Right lung (tissue), 10 donors: ENCODE results near the gene FAM111B. TPM values are rescaled to one million over a fixed set of nuclear protein-coding genes. Genes with fewer than 3 reads are reported as not detected.
A peak's percentile ranks its signal among the peaks of the same experiment; 100 is the strongest.
"Not testable (repeated sequence)": the region's sequence is repeated elsewhere in the genome, so short reads cannot be mapped to it uniquely, and the experiment has no call there.

Source experiments
- DNase-seq, 2 donors: peaks; one replicate each; pipeline ENCODE4 v3.0.0-alpha.2; 2013
- long read RNA-seq, 8 donors: transcript quantifications; one replicate each; lab custom pipeline, GENCODE V29; 2026
- polyA plus RNA-seq, 5 donors: library from polyadenylated mRNA; unstranded; fragments of 120-200 nt; gene quantifications; one replicate each; pipeline versions ENCODE4 v1.2.1 to v1.2.3, GENCODE V29; 2013; ENCODE audit warnings: inconsistent platforms in 1 of 5, low replicate concordance in 1 of 5; ENCODE audit not compliant: insufficient read length in 5 of 5, insufficient read depth in 1 of 5

The FAM111B gene
- 10 to 100 TPM in 4 of 5 donors, 1 to 10 TPM in 1; 9.3 to 26.5 (median 14.5) TPM for polyA plus RNA-seq
- long read RNA-seq, donor 1, partial matches to known transcripts, result 0 of 5 reads
- long read RNA-seq, donor 1, other reads (novel, unspliced or antisense), result 0 of 5 reads
- long read RNA-seq, donor 2, partial matches to known transcripts, result 0 of 1 reads
- long read RNA-seq, donor 2, other reads (novel, unspliced or antisense), result 0 of 1 reads
- long read RNA-seq, donor 3, partial matches to known transcripts, result 0 of 1 reads
- long read RNA-seq, donor 3, other reads (novel, unspliced or antisense), result 0 of 1 reads
- long read RNA-seq, donor 4, partial matches to known transcripts, result 0 of 4 reads
- long read RNA-seq, donor 4, other reads (novel, unspliced or antisense), result 0 of 4 reads
- long read RNA-seq, donor 5, partial matches to known transcripts, result 0 of 4 reads
- long read RNA-seq, donor 5, other reads (novel, unspliced or antisense), result 0 of 4 reads
- long read RNA-seq, donor 6, partial matches to known transcripts, result 0 of 3 reads
- long read RNA-seq, donor 6, other reads (novel, unspliced or antisense), result 0 of 3 reads
- long read RNA-seq, donor 7, partial matches to known transcripts, result 0 of 3 reads
- long read RNA-seq, donor 7, other reads (novel, unspliced or antisense), result 0 of 3 reads
- long read RNA-seq, donor 8, partial matches to known transcripts, result 0 of 1 reads
- long read RNA-seq, donor 8, other reads (novel, unspliced or antisense), result 0 of 1 reads

- DNase-seq, result peak; percentile 82 to 83
Measured at GRCh38 chr11:59106363-59107336, at the start of gene FAM111B. Gene FAM111B, plus strand, starts transcription at chr11:59107237. Its CDS starts 2,389 bp downstream, at chr11:59109626.

GRCh38 chr11:59058120-59059033, 48.7 kb upstream of the FAM111B start:
- DNase-seq, result peak; percentile 71 to 73

GRCh38 chr11:59060096-59060495, 46.9 kb upstream of the FAM111B start:
- not testable (repeated sequence) for DNase-seq

GRCh38 chr11:59062602-59063529, 44.2 kb upstream of the FAM111B start:
- DNase-seq, result no peak

GRCh38 chr11:59063996-59064727, 42.9 kb upstream of the FAM111B start:
- DNase-seq, result not testable (repeated sequence)

- no peak for DNase-seq
Measured at GRCh38 chr11:59069087-59069486, 38.0 kb upstream of the FAM111B start.

- no peak for DNase-seq
Measured at GRCh38 chr11:59076876-59077571, 30.0 kb upstream of the FAM111B start.

GRCh38 chr11:59078435-59078834, 28.6 kb upstream of the FAM111B start:
- no peak for DNase-seq

GRCh38 chr11:59079086-59079485, 28.0 kb upstream of the FAM111B start:
- DNase-seq, result no peak

- DNase-seq, result not testable (repeated sequence)
Measured at GRCh38 chr11:59080421-59080820, 26.6 kb upstream of the FAM111B start.

- not testable (repeated sequence) for DNase-seq
Measured at GRCh38 chr11:59081430-59082020, 25.5 kb upstream of the FAM111B start.

GRCh38 chr11:59086007-59086406, 21.0 kb upstream of the FAM111B start, which contains the start of gene GLYATL1B:
Gene GLYATL1B, plus strand, starts transcription at chr11:59086307. Its CDS starts 0 bp downstream, at chr11:59086307.
- DNase-seq, result not testable (repeated sequence)

GRCh38 chr11:59088162-59088561, 18.9 kb upstream of the FAM111B start:
- DNase-seq, result no peak

GRCh38 chr11:59093576-59093975, 13.5 kb upstream of the FAM111B start:
- not testable (repeated sequence) for DNase-seq

- not testable (repeated sequence) for DNase-seq
Measured at GRCh38 chr11:59095225-59095624, 11.8 kb upstream of the FAM111B start.

- DNase-seq, result not testable (repeated sequence)
Measured at GRCh38 chr11:59095972-59096575, 11.0 kb upstream of the FAM111B start.
